Erythroblast (primary cell): ENCODE measurements around the gene CNNM2.

Source experiments
- GATA1 ChIP-seq: IDR thresholded peaks from 2 replicates; pipeline ENCODE4 v1.6.1; 2011; ENCODE audit warnings: low read depth, mild to moderate bottlenecking, control low read depth, low read length, moderate library complexity
- POLR2A ChIP-seq: IDR thresholded peaks from 2 replicates; pipeline ENCODE4 v1.6.1; 2011; ENCODE audit warnings: mild to moderate bottlenecking, low read length

DNA sequence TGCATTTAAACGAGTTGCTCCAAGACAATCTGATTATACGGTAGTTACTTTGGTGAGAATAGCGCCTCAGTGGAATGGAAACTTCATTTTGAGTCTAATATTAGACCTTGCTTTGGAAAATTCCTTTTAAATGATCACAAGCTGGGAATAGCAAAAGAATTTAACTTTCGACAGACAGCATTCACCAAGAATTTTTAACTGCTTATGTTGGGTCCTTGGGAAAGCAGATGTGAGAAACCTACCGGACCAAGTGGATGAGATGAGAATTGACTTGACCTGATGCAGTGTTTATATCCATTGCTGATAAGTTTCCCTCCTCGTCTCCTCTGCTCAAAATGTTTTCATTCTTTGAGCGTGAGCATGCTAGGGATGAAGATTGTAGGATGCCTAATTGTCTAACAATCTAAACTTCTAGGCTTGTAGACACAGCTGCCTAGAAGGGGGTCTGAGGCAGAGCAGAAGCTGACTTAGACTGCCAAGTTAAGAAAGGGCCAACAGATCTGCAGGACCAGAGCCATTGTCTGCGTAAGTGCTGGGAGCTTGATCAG is 126.9 kb downstream of the CNNM2 start:
- no peak for TF ChIP-seq POLR2A
- no peak for TF ChIP-seq GATA1
